ENCODE results near the gene VANGL2. TPM values are rescaled to one million over a fixed set of nuclear protein-coding genes. Genes with fewer than 3 reads are reported as not detected.
"Not testable (repeated sequence)": the region's sequence is repeated elsewhere in the genome, so short reads cannot be mapped to it uniquely, and the experiment has no call there.

Gene VANGL2
- total RNA-seq, 1 donor from 2014 or later = 0.41 TPM

GRCh38 chr1:160369087-160369486 is 31.3 kb upstream of the VANGL2 start:
- DNase-seq (ENCODE audit: extremely low read depth, low read depth, low spot score) = no peak

GRCh38 chr1:160370561-160371345 is 29.6 kb upstream of the VANGL2 start:
- DNase-seq (ENCODE audit: extremely low read depth, low read depth, low spot score) = no peak

GRCh38 chr1:160371346-160371631 is 29.1 kb upstream of the VANGL2 start:
- no peak for DNase-seq (ENCODE audit: extremely low read depth, low read depth, low spot score)

GRCh38 chr1:160371756-160372155 is 28.6 kb upstream of the VANGL2 start:
- DNase-seq (ENCODE audit: extremely low read depth, low read depth, low spot score) = no peak

- no peak for DNase-seq (ENCODE audit: extremely low read depth, low read depth, low spot score)
Measured at GRCh38 chr1:160373696-160374095, 26.7 kb upstream of the VANGL2 start.

- DNase-seq (ENCODE audit: extremely low read depth, low read depth, low spot score) = no peak
Measured at GRCh38 chr1:160374306-160375110, 25.9 kb upstream of the VANGL2 start.

GRCh38 chr1:160375788-160376524 is 24.4 kb upstream of the VANGL2 start:
- no peak for DNase-seq (ENCODE audit: extremely low read depth, low read depth, low spot score)

GRCh38 chr1:160376525-160377131 is 23.7 kb upstream of the VANGL2 start:
- peak; percentile 29 for DNase-seq (ENCODE audit: extremely low read depth, low read depth, low spot score)

- DNase-seq (ENCODE audit: extremely low read depth, low read depth, low spot score) = no peak
Measured at GRCh38 chr1:160377585-160378206, 22.7 kb upstream of the VANGL2 start.

GRCh38 chr1:160384812-160385211 is 15.6 kb upstream of the VANGL2 start:
- not testable (repeated sequence) for DNase-seq (ENCODE audit: extremely low read depth, low read depth, low spot score)

- not testable (repeated sequence) for DNase-seq (ENCODE audit: extremely low read depth, low read depth, low spot score)
Measured at GRCh38 chr1:160388406-160388805, 12.0 kb upstream of the VANGL2 start.

- no peak for DNase-seq (ENCODE audit: extremely low read depth, low read depth, low spot score)
Measured at GRCh38 chr1:160394673-160395072, 5.7 kb upstream of the VANGL2 start.

- DNase-seq (ENCODE audit: extremely low read depth, low read depth, low spot score) = no peak
Measured at GRCh38 chr1:160397651-160398050, 2.7 kb upstream of the VANGL2 start.

- DNase-seq (ENCODE audit: extremely low read depth, low read depth, low spot score) = no peak
Measured at GRCh38 chr1:160398823-160399222, 1.5 kb upstream of the VANGL2 start.

- no peak for DNase-seq (ENCODE audit: extremely low read depth, low read depth, low spot score)
Measured at GRCh38 chr1:160399544-160400222, 681 bp upstream of the VANGL2 start.

GRCh38 chr1:160400646-160401486 is 502 bp downstream of the VANGL2 start:
- no peak for DNase-seq (ENCODE audit: extremely low read depth, low read depth, low spot score)

GRCh38 chr1:160401487-160401805 is 1.1 kb downstream of the VANGL2 start:
- no peak for DNase-seq (ENCODE audit: extremely low read depth, low read depth, low spot score)

- DNase-seq (ENCODE audit: extremely low read depth, low read depth, low spot score) = no peak
Measured at GRCh38 chr1:160402001-160402795, 1.8 kb downstream of the VANGL2 start.

- DNase-seq (ENCODE audit: extremely low read depth, low read depth, low spot score) = peak; percentile 18
Measured at GRCh38 chr1:160403244-160403643, 2.9 kb downstream of the VANGL2 start.

All from glomerular endothelial cell (primary cell).